IMR-90 (cell line): ENCODE measurements around the gene KL.

Source experiments
- BHLHE40 ChIP-seq: fragments of 150-350 bp; IDR thresholded peaks from 2 replicates; pipeline ENCODE4 v1.6.1; 2016; ENCODE audit warnings: mild to moderate bottlenecking, low read depth, low read length
- CEBPB ChIP-seq: IDR thresholded peaks from 2 replicates; pipeline ENCODE4 v1.6.1; 2012; ENCODE audit warnings: low read depth, low read length, improper control_type of control experiment
- CHD1 ChIP-seq: IDR thresholded peaks from 2 replicates; pipeline ENCODE4 v1.6.1; 2012; ENCODE audit warnings: low read depth, low read length, improper control_type of control experiment
- CTCF ChIP-seq: conservative IDR thresholded peaks from 2 replicates; pipeline ENCODE4 v1.5.1; 2012; ENCODE audit warnings: mild to moderate bottlenecking, low read depth, low read length, improper control_type of control experiment
- FOS ChIP-seq: fragments of 150-350 bp; IDR thresholded peaks from 2 replicates; pipeline ENCODE4 v1.6.1; 2016; ENCODE audit warnings: low read depth, low read length
- MAZ ChIP-seq: IDR thresholded peaks from 2 replicates; pipeline ENCODE4 v1.6.1; 2012; ENCODE audit warnings: low read depth, mild to moderate bottlenecking, low read length, improper control_type of control experiment, moderate library complexity, borderline replicate concordance
- POLR2A ChIP-seq: IDR thresholded peaks from 2 replicates; pipeline ENCODE4 v1.6.1; 2012; ENCODE audit warnings: mild to moderate bottlenecking, low read depth, low read length
- RAD21 ChIP-seq: IDR thresholded peaks from 2 replicates; pipeline ENCODE4 v1.6.1; 2012; ENCODE audit warnings: low read length, improper control_type of control experiment
- RCOR1 ChIP-seq: IDR thresholded peaks from 2 replicates; pipeline ENCODE4 v1.6.1; 2012; ENCODE audit warnings: mild to moderate bottlenecking, low read length, improper control_type of control experiment; ENCODE audit not compliant: insufficient replicate concordance
- RFX5 ChIP-seq: IDR thresholded peaks from 2 replicates; pipeline ENCODE4 v1.8.0; 2012; ENCODE audit warnings: low read depth, mild to moderate bottlenecking, low read length, moderate library complexity
- SMC3 ChIP-seq: fragments of 150-350 bp; IDR thresholded peaks from 2 replicates; pipeline ENCODE4 v1.6.1; 2016; ENCODE audit warnings: low read depth, mild to moderate bottlenecking, antibody characterized with exemption, low read length, moderate library complexity
- TF ChIP-seq, protein P1 (sequence below): fragments of 150-350 bp; IDR thresholded peaks from 2 replicates; pipeline ENCODE4 v1.6.1; 2017; ENCODE audit warnings: mild to moderate bottlenecking, antibody characterized with exemption, low read length, low read depth

GRCh38 chr13:33004511-33004910 lies 11.7 kb upstream of the KL start:
- TF ChIP-seq CTCF (no peak), RAD21 (no peak), MAZ (no peak), RCOR1 (no peak), POLR2A (no peak), SMC3 (no peak), FOS (no peak), CEBPB (no peak), BHLHE40 (no peak), RFX5 (no peak), CHD1 (no peak)
- TF ChIP-seq, protein P1, sequence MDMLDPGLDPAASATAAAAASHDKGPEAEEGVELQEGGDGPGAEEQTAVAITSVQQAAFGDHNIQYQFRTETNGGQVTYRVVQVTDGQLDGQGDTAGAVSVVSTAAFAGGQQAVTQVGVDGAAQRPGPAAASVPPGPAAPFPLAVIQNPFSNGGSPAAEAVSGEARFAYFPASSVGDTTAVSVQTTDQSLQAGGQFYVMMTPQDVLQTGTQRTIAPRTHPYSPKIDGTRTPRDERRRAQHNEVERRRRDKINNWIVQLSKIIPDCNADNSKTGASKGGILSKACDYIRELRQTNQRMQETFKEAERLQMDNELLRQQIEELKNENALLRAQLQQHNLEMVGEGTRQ, result no peak
